NCI-H2196 (cell line): Measurements from ENCODE around the gene GPATCH11.

ENCODE experiments used
- DNase-seq: peaks from one replicate; lab custom pipeline; 2025; ENCODE audit not compliant: unreplicated experiment; lab: John Stamatoyannopoulos, UW

The GPATCH11 gene

GRCh38 chr2:37105150-37105549, 20.8 kb downstream of the GPATCH11 start:
- no peak for DNase-seq

- DNase-seq = no peak
These were observed 25.2 kb downstream of the GPATCH11 start for GRCh38 chr2:37109523-37109922.

GRCh38 chr2:37110306-37111212, 26.2 kb downstream of the GPATCH11 start:
- no peak for DNase-seq

- no peak for DNase-seq
These were observed 27.6 kb downstream of the GPATCH11 start for GRCh38 chr2:37111958-37112357.

GRCh38 chr2:37117566-37117965, 33.2 kb downstream of the GPATCH11 start:
- no peak for DNase-seq

GRCh38 chr2:37119157-37119556, 34.8 kb downstream of the GPATCH11 start:
- DNase-seq = no peak

- DNase-seq = no peak
These were observed 41.1 kb downstream of the GPATCH11 start for GRCh38 chr2:37125416-37125815.

- DNase-seq = no peak
These were observed 48.6 kb downstream of the GPATCH11 start for GRCh38 chr2:37132914-37133313.

GRCh38 chr2:37142546-37142945, 58.2 kb downstream of the GPATCH11 start:
- DNase-seq = no peak

GRCh38 chr2:37143974-37144373, 59.7 kb downstream of the GPATCH11 start:
- DNase-seq = no peak

GRCh38 chr2:37146062-37146461, 61.7 kb downstream of the GPATCH11 start:
- no peak for DNase-seq

GRCh38 chr2:37148325-37148724, 64.0 kb downstream of the GPATCH11 start:
- no peak for DNase-seq
